Central memory CD8-positive, alpha-beta T cell (primary cell): Measurements from ENCODE around the gene EXOSC10.
"Not testable (repeated sequence)": the region's sequence is repeated elsewhere in the genome, so short reads cannot be mapped to it uniquely, and the experiment has no call there.

Experiments used
- ATAC-seq: fragments of 150-1000 bp; cut with Tn5 transposase; replicated peaks from 2 replicates; pipeline ENCODE4 v1.10.0; 2022; ENCODE audit warnings: mild to moderate bottlenecking, moderate FRiP score, moderate number of reproducible peaks; ENCODE audit not compliant: poor library complexity, severe bottlenecking; ENCODE audit errors: extremely low read depth
- DNase-seq, 2 donors: peaks; one replicate each; pipeline ENCODE4 v3.0.0; 2021; ENCODE audit warnings: low spot score in 2 of 2
- H3K27ac Mint-ChIP-seq: one replicate; pipeline ENCODE4 v1.8.0; 2022; ENCODE audit warnings: low read depth, mild to moderate bottlenecking, moderate library complexity, mixed read lengths
- H3K27me3 Mint-ChIP-seq: one replicate; pipeline ENCODE4 v1.8.0; 2022; ENCODE audit warnings: mixed read lengths
- H3K36me3 Mint-ChIP-seq: one replicate; pipeline ENCODE4 v1.8.0; 2022; ENCODE audit warnings: mild to moderate bottlenecking, moderate library complexity, mixed read lengths; ENCODE audit not compliant: insufficient read depth
- H3K4me1 Mint-ChIP-seq: one replicate; pipeline ENCODE4 v1.8.0; 2022; ENCODE audit warnings: mixed read lengths
- H3K4me3 Mint-ChIP-seq: one replicate; pipeline ENCODE4 v1.8.0; 2022; ENCODE audit warnings: mild to moderate bottlenecking, moderate library complexity, mixed read lengths
- H3K9me3 Mint-ChIP-seq: one replicate; pipeline ENCODE4 v1.8.0; 2022; ENCODE audit warnings: mixed read lengths

The EXOSC10 gene

DNA sequence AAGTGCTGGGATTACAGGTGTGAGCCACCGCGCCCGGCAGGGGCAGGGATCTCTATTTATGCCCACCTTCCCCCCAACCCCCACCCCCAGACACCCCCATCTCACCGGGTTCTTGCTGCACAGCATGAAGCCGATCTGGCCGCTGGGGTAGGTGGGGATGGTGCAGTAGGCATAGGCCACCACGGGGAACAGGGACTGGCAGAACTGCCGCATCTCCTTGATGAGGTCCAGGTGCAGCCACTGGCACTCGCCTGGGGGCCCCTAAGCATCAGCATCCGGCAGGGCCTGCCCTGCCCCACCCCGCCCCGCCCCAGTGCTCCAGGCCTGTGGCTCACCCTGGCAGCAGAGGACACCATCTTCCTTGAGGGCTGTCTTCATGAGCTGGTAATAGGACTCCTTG lies 44.0 kb downstream of the EXOSC10 start:
- peaks cover 23% of the 10 kb centered on the region for H3K36me3 Mint-ChIP-seq
- no peak overlapping the region for H3K4me3 Mint-ChIP-seq

DNA sequence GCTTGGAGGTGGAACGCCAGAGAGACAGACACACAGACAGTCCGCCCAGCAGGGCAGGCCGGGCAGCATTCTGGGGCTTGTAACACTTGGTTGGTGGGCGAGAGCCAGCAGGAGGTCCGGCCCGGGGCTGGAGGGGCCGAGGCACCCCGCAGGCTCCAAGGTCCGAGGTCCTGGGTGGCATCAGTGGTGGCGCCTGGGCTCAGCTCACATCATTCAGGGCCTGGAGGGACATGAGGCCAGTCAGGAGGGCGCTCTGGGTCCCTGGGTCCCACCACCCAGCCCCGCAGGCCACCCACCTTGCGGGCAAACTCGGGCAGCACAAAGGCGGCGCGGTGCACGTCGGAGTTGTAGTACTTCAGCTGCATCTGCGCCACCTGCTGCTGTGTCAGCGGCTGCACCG lies 45.0 kb downstream of the EXOSC10 start:
- no peak overlapping the region for H3K4me3 Mint-ChIP-seq
- no peak for ATAC-seq
- H3K36me3 Mint-ChIP-seq: peaks cover 18% of the 10 kb centered on the region

More for the DNA sequence above, 44.0 kb downstream of the EXOSC10 start:
- H3K4me1 Mint-ChIP-seq: peaks cover 18% of the 10 kb centered on the region
- ATAC-seq (no peak), DNase-seq (no peak)
- no peaks in the 10 kb centered on the region for H3K27me3 Mint-ChIP-seq
- H3K27ac Mint-ChIP-seq: no peak overlapping the region
- H3K9me3 Mint-ChIP-seq: no peaks in the 10 kb centered on the region

DNA sequence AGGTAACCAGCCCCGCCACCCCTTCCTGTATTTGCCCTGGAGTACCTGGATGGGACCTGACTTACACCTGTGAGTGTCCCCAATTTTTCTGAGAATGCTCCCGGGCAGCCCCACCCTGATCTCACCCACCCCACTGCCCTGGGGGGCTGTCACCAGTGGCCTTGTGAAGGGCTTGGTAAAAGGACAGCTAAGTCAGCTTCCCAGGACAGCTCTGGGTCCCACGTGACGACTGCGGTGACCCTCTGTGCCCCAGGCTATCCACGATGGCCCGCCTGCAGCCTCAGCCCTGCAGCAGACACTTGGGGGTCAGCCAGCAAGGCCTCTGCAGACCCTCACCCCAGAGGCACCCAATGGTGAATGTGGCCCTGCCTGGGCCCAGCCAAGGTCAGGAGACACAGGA lies 45.5 kb downstream of the EXOSC10 start:
- Mint-ChIP-seq H3K4me1 (peaks cover 11% of the 10 kb centered on the region), H3K4me3 (no peak overlapping the region), H3K36me3 (peaks cover 18% of the 10 kb centered on the region), H3K9me3 (no peaks in the 10 kb centered on the region), H3K27me3 (no peaks in the 10 kb centered on the region), H3K27ac (no peak overlapping the region)
- no peak for ATAC-seq
- no peak for DNase-seq

More for the DNA sequence above, 45.0 kb downstream of the EXOSC10 start:
- H3K4me1 Mint-ChIP-seq: peaks cover 14% of the 10 kb centered on the region
- no peak for DNase-seq
- H3K9me3 Mint-ChIP-seq: no peaks in the 10 kb centered on the region
- no peak overlapping the region for H3K27ac Mint-ChIP-seq
- no peaks in the 10 kb centered on the region for H3K27me3 Mint-ChIP-seq

DNA sequence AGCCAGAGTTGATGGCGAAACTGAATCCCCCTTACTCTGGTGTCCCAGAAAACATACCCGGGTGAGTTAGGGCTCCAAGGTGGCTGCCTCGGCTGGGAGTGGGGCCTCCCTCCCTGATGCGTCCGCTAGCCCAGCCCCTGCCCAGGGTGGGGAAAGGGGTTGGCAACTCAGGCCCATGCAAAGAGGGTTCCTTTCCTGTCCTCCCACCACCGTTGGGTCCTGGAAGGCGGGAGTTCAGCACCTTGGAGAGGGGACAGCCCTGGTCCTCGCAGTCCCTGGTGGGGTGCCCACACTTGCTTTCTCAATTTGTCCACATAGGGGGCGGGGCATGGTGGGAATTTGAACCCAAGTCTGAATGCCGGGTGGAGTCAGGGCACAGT lies 45.9 kb downstream of the EXOSC10 start:
- Mint-ChIP-seq H3K4me1 (peaks cover 7% of the 10 kb centered on the region), H3K4me3 (no peak overlapping the region), H3K27me3 (no peaks in the 10 kb centered on the region), H3K9me3 (no peaks in the 10 kb centered on the region), H3K36me3 (peaks cover 15% of the 10 kb centered on the region), H3K27ac (no peak overlapping the region)
- ATAC-seq (no peak), DNase-seq (no peak)

DNA sequence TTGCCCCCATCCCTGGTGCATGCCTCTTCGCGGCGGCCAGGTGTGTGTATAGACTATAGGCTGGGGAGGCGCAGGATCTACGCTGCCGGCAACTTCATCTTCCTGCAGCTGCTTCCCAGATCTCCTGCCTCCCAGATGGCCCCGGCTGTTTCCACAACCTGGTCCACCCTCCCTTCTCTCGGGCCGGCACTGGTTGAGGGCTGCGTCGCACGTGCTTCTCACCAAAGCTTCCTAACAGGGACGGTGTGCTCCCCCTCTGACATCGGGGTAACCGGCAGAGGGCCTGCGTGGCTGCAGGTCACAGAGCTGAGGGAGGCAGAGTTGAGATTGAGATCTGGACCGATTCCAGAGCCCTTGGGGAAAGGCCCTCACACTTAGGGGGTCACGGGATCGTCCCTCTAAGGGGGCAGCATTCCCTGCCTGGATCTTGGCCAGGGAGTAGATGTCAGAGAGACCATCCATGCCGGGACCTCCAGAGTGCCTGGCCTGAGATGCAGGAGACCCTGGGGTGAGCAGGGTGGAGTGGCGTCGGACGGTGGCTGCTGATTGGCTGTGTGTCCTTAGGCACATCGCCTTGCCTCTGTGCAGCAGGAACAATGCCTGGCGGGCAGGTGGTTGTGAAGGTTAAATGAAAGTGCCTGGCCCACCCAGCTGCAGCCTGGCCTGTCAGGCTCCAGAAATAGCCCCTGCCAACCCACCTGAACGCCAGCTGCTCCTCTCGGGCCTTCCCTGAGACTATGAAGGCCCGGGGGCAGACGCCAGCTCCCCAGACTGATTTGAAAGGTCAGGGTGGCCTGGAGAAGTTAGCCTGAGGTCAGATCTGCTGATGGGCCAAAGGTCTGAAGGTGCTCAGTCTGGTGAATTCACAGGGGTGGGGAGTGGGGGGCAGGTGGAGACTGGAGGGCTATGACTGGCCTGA lies 46.6 kb downstream of the EXOSC10 start:
- H3K27ac Mint-ChIP-seq: no peak overlapping the region
- H3K4me1 Mint-ChIP-seq: peaks cover 6% of the 10 kb centered on the region
- no peaks in the 10 kb centered on the region for H3K9me3 Mint-ChIP-seq

DNA sequence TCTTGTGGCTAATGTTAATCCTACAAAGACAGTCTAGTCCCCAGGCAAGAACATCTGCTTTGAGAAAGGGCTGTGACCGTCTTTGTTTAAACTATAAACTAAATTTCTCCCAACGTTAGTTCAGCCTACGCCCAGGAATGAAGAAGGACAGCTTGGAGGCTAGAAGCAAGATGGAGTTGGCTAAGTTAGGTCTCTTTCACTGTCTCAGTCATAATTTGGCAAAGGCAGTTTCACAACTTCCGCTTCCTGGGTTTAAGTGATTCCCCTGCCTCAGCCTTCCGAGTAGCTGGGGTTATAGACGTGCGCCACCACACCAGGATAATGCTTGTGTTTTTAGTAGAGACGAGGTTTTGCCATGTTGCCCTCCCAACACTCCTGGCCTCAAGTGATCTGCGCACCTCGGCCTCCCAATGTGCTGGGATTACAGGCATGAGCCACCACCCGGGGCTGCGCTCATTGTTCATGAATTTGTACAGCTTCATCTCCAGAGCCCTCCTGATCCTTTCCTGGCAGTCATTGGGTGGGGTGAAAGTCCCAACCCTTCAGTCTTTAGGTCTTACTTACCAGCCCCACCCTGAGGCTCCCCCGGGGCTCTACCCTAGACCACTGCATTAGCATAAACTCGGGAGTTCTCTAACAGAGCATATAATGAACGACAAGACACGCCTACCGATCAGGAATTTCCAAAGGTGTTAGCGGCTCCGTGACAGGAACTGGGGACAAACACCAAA lies 47.7 kb downstream of the EXOSC10 start:
- H3K36me3 Mint-ChIP-seq: peaks cover 12% of the 10 kb centered on the region
- peaks cover 6% of the 10 kb centered on the region for H3K4me1 Mint-ChIP-seq
- H3K4me3 Mint-ChIP-seq: no peak overlapping the region
- DNase-seq (no peak), ATAC-seq (no peak)
- no peak overlapping the region for H3K27ac Mint-ChIP-seq
- no peaks in the 10 kb centered on the region for H3K27me3 Mint-ChIP-seq
- no peaks in the 10 kb centered on the region for H3K9me3 Mint-ChIP-seq

More for the DNA sequence above, 46.6 kb downstream of the EXOSC10 start:
- no peak for DNase-seq
- H3K27me3 Mint-ChIP-seq: no peaks in the 10 kb centered on the region
- H3K36me3 Mint-ChIP-seq: peaks cover 13% of the 10 kb centered on the region
- H3K4me3 Mint-ChIP-seq: no peak overlapping the region
- ATAC-seq: no peak

DNA sequence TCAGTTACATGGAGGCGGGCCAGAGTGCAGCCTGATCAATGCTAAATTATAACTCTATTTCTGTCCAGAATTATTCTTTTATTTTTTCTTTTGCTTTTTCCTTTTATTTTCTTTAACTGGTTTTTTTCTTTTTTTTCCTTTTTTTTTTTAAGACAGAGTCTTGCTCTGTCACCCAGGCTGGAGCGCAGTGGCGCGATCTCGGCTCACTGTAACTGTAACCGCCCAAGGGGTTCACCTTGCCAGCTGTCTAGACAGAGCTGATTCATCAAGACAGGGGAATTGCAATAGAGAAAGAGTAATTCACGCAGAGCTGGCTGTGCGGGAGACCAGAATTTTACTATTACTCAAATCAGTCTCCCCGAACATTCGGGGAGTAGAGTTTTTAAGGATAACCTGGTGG lies 48.5 kb downstream of the EXOSC10 start:
- not testable (repeated sequence) for ATAC-seq, H3K4me1 Mint-ChIP-seq, DNase-seq, H3K4me3 Mint-ChIP-seq, H3K27ac Mint-ChIP-seq, H3K9me3 Mint-ChIP-seq, H3K27me3 Mint-ChIP-seq
- H3K36me3 Mint-ChIP-seq: peaks cover 10% of the 10 kb centered on the region

DNA sequence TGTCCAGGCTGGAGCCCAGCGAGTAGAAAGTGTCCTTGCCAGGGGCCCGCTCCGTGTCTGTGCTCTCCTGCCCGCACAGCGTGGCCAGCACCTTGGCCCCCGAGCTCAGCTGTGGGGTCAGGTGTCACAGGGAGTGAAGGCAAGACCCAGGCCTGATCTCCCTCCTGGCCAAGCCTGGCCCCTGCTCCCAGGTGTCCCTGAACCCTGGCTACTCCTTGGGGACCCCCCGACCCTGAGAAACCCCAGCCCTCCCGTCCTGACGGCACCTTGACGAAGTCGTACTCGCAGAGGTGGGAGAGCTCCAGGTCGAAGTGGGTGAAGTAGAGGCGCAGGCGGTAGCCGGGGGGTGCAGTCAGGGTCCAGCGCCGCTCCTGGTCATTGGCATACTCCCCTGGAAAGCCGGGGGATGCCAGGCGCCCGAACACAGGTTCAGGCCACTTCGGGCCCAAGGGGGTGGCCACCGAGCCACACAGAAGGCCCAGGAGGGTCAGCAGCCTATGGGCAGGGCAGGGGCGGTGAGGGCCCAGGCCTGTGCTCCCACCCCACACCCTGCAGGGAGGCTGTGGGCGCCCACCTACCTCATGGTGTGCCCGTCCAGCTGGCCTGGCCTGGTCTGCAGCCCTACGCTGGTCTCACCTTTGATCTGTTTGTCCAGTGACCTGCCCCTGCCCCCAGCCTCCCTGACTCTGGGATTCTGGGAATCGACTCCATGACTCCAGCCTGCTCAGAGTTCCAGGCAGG lies 52.9 kb downstream of the EXOSC10 start, which contains the start of gene MASP2:
Gene MASP2, minus strand, starts transcription at position 615 of the 741 bp plus-strand sequence. Its CDS starts 32 bp downstream, at position 583.
- H3K4me1 Mint-ChIP-seq: no peaks in the 10 kb centered on the region
- H3K9me3 Mint-ChIP-seq: no peaks in the 10 kb centered on the region
- H3K36me3 Mint-ChIP-seq: no peaks in the 10 kb centered on the region
- no peak within 1 kb of the TSS for H3K27ac Mint-ChIP-seq
- H3K4me3 Mint-ChIP-seq: no peak within 1 kb of the TSS
- DNase-seq (no peak), ATAC-seq (no peak)
- no peaks in the 10 kb centered on the region for H3K27me3 Mint-ChIP-seq

DNA sequence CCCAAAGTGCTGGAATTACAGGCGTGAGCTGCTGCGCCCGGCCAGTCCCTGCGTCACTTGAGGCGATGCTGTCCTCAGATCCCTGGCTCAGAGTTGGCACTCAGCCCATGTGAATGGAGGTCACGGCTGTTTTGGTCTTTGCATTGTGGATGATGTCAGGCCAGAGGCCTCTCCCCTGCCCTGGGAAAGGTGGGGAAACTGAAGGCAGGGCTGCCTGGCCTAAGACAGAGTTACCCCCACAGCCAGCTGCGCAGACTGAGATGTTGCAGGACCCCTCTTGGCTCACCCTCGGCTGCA lies 53.5 kb downstream of the EXOSC10 start:
- Mint-ChIP-seq H3K27ac (no peak overlapping the region), H3K36me3 (no peaks in the 10 kb centered on the region), H3K4me1 (no peaks in the 10 kb centered on the region), H3K4me3 (no peak overlapping the region), H3K27me3 (no peaks in the 10 kb centered on the region), H3K9me3 (no peaks in the 10 kb centered on the region)
- ATAC-seq: no peak
- DNase-seq: no peak

DNA sequence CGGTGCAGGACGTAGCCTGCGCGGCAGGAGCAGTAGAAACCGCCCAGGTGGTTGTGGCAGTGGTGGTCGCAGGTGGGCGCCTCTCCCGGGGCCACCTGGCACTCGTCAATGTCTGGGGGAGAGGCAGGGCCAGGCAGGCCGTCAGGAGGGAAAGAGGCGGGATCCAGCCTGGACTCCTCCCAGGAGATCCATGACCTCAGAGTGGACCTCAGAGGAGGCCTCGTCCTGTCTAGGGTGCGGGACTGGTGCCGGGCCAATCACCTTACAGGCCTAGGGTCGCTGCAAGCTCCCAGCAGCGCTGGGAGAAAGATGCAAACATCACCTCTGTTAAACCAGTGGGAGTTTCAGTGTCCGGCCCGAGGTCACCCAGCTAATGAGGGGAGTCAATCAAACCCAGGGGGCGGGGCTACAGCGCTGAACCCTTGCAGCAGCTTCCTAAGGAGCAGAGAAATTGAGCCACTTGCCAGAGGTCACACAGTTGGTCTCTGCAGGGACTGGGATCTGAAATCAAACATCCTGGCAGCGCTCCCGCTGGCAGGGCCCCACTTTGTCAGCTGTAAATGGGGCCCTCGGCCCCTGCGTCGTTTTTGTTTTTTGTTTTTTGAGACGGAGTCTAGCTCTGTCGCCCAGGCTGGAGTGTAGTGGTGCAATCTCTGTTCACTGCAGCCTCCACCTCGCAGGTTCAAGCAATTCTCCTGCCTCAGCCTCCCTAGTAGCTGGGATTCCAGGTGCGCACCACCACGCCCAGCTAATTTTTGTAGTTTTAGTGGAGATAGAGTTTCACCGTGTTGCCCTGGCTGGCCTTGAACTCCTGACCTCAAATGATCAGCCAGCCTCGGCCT lies 54.0 kb downstream of the EXOSC10 start:
- H3K27ac Mint-ChIP-seq: no peak overlapping the region
- no peak overlapping the region for H3K4me3 Mint-ChIP-seq
- ATAC-seq: no peak
- H3K36me3 Mint-ChIP-seq: no peaks in the 10 kb centered on the region
- no peak for DNase-seq
- no peaks in the 10 kb centered on the region for H3K27me3 Mint-ChIP-seq
- no peaks in the 10 kb centered on the region for H3K9me3 Mint-ChIP-seq
- H3K4me1 Mint-ChIP-seq: no peaks in the 10 kb centered on the region

DNA sequence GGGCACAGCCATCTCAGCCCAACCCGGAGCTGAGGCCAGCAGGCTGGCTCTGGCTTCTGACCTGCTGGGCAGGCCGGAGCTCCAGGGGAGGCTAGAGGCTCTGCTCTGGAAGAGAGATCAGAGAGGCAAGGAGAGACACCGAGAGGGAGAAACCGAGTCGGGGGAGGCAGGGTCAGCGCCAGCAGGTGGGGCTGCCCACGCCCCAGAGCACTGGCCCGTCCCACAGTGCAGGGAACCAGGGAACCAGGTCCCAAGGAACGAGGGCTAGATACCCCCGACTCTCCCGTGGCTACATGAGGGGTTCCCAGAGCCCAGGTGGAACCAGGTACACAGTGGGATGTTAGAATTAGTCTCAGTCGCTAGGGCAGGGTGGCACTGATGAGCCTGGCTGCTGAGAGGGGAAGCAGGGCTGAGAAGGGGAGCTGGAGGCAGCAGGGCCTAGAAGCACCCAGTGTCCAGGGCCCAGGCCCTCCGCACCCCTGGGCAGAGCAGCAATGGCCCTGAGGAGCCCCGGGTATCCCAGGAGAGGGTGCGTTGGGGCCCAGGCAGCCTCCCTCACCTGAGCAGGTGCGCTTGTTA lies 54.7 kb downstream of the EXOSC10 start:
- Mint-ChIP-seq H3K27ac (no peak overlapping the region), H3K4me1 (no peaks in the 10 kb centered on the region), H3K4me3 (no peak overlapping the region), H3K36me3 (no peaks in the 10 kb centered on the region), H3K9me3 (no peaks in the 10 kb centered on the region), H3K27me3 (no peaks in the 10 kb centered on the region)
- no peak for DNase-seq
- ATAC-seq: no peak
